Colonic mucosa (tissue), 4 donors: Measurements from ENCODE around the gene OR6S1. TPM values are rescaled to one million over a fixed set of nuclear protein-coding genes. Genes with fewer than 3 reads are reported as not detected.
"Not testable (repeated sequence)": the region's sequence is repeated elsewhere in the genome, so short reads cannot be mapped to it uniquely, and the experiment has no call there.

Source experiments
- DNase-seq: peaks from one replicate; pipeline ENCODE4 v3.0.0-alpha.2; 2020
- H3K27ac ChIP-seq: fragments of 200-600 bp; one replicate; pipeline ENCODE4 v1.8.0; 2021
- H3K27me3 ChIP-seq: fragments of 200-600 bp; one replicate; pipeline ENCODE4 v1.8.0; 2021
- H3K36me3 ChIP-seq: fragments of 200-600 bp; one replicate; pipeline ENCODE4 v1.8.0; 2021
- H3K4me1 ChIP-seq: fragments of 200-600 bp; one replicate; pipeline ENCODE4 v1.8.0; 2021; ENCODE audit warnings: mild to moderate bottlenecking
- H3K4me3 ChIP-seq: fragments of 200-600 bp; one replicate; pipeline ENCODE4 v1.8.0; 2021
- H3K9ac ChIP-seq, 2 donors: one replicate each; pipeline ENCODE4 v1.7.0; 2013; ENCODE audit warnings: control low read depth in 2 of 2, low read depth in 2 of 2, low read length in 2 of 2
- H3K9me3 ChIP-seq: fragments of 200-600 bp; one replicate; pipeline ENCODE4 v1.8.0; 2021
- intact Hi-C: fragments of 100-400 bp; cut with DNase I; formaldehyde crosslinking; loops from one replicate; pipeline ENCODE4 v1.14.1; 2022
- total RNA-seq, 2 donors: library from RNA; stranded (reverse); fragmentation: NEBNext Ultra II Directional in 1 of 2; extraction: Animal tissue kit (Norgen Biotek cat#: 25700) in 1 of 2; gene quantifications; one replicate each; pipeline ENCODE4 v1.2.1, GENCODE V29; 2021
- TF ChIP-seq, protein P1 (sequence below): fragments of 200-600 bp; IDR thresholded peaks from one replicate; pipeline ENCODE4 v1.8.0; 2022; ENCODE audit warnings: antibody characterized with exemption, mild to moderate bottlenecking
- donor health status: healthy.
- donor health status: DM: no; HTN: no; CAD: no.
- donor health status: DM: no; HTN: no; CAD: no.

Gene OR6S1
- total RNA-seq, 2 donors from 2014 or later = not detected

DNA sequence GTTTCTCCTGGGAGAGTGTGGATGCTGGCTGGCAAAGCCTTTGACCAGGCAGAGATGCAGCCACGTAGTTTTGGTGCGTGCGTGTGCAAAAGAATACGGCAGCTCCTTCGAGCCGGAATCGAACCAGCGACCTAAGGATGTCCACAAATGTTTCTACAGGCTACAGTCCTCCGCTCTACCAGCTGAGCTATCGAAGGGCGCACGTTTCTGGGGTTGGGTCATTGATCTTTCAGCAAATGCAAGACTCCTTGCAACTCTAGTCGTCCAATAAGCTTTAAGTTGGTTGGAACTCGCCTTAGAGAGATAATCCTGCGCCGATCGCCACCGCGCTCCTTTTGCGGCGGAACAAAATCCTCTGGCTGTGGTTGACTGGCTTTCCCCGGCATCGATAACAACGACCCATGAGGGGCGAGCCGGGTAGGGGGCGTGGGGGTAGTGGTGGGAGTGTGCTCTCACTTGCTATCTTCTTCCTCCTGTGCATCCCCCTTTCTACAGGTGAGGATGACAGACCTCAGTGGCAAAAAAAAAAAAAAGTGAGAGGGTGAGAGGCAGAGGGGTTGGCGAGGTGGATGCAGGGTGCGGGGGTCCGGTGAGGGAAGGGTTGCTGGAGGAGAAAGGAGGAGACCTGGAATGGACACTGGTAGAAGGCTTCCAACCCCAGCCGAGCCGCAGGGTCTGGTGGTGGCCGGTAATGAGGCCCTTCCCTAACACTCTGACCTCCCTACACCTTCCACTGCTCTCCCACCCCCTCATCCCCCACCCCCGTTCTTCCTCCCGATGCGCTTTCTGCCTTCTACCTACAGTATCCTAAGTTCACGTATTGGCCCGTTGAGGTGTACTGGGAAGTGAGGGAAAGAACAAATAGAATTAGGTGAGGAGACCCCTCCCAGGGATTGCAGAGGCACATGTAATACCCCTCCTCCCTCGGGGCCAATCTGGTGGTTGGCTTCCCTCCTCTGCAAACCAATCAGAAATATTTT, 11.8 kb upstream of the OR6S1 start:
- intact Hi-C loops = no loop called here
- H3K27me3 ChIP-seq = peaks cover 29% of the 10 kb centered on the region
- H3K9me3 ChIP-seq = no peaks in the 10 kb centered on the region
- H3K9ac ChIP-seq = no peak overlapping the region
- no peaks in the 10 kb centered on the region for H3K4me1 ChIP-seq
- TF ChIP-seq, protein P1, sequence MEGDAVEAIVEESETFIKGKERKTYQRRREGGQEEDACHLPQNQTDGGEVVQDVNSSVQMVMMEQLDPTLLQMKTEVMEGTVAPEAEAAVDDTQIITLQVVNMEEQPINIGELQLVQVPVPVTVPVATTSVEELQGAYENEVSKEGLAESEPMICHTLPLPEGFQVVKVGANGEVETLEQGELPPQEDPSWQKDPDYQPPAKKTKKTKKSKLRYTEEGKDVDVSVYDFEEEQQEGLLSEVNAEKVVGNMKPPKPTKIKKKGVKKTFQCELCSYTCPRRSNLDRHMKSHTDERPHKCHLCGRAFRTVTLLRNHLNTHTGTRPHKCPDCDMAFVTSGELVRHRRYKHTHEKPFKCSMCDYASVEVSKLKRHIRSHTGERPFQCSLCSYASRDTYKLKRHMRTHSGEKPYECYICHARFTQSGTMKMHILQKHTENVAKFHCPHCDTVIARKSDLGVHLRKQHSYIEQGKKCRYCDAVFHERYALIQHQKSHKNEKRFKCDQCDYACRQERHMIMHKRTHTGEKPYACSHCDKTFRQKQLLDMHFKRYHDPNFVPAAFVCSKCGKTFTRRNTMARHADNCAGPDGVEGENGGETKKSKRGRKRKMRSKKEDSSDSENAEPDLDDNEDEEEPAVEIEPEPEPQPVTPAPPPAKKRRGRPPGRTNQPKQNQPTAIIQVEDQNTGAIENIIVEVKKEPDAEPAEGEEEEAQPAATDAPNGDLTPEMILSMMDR = no peak
- H3K27ac ChIP-seq = no peak overlapping the region
- peak; percentile 49 for DNase-seq
- no peak overlapping the region for H3K4me3 ChIP-seq
- no peaks in the 10 kb centered on the region for H3K36me3 ChIP-seq

DNA sequence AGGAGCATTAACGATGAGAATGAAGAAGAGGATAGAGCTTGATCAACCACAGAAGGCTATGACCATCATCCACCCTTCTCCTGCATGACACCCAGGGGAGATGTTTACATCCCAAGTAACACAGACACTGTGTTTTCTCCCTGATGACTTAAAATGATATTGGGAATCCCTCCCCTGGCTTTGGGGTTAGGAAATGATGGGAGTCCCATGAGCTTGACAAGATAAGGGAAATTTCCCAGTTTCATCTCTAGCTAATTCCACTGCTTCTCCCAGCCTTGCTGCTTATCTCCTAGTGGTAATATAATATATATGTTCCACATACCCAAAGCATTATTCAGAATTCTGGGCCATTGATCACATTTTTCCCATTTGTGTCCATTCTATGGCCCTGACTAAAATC, 4.0 kb upstream of the OR6S1 start:
- H3K27ac ChIP-seq = no peak overlapping the region
- TF ChIP-seq, protein P1 = no peak
- H3K27me3 ChIP-seq = no peaks in the 10 kb centered on the region
- no peak overlapping the region for H3K4me3 ChIP-seq
- no peaks in the 10 kb centered on the region for H3K4me1 ChIP-seq
- intact Hi-C loops = no loop called here
- H3K36me3 ChIP-seq = no peaks in the 10 kb centered on the region
- no peak for DNase-seq
- no peaks in the 10 kb centered on the region for H3K9me3 ChIP-seq
- H3K9ac ChIP-seq = no peak overlapping the region

DNA sequence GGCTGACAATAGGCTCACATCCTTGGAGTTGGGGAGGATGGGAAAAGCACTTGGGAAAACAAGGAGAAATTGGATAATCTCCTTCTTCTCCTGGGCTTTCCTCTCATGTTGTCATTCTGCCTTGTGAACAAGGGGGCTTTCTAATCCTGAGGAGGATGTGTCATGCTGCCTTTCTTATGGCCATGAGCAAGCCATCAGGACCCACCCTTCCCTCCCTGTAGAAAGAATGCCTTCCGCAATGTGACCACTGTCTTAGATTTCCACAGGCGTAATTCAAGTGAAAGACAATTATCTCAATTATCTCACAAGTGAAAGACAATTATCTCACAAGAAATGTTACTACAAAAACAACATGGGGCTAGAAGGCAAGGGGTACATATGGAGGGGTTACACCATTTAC, 3.0 kb upstream of the OR6S1 start:
- no peak for DNase-seq
- no peak overlapping the region for H3K4me3 ChIP-seq
- TF ChIP-seq, protein P1 = no peak
- intact Hi-C loops = no loop called here
- H3K9me3 ChIP-seq = no peaks in the 10 kb centered on the region
- no peaks in the 10 kb centered on the region for H3K36me3 ChIP-seq
- no peak overlapping the region for H3K27ac ChIP-seq
- no peak overlapping the region for H3K9ac ChIP-seq
- H3K4me1 ChIP-seq = no peaks in the 10 kb centered on the region
- no peaks in the 10 kb centered on the region for H3K27me3 ChIP-seq

DNA sequence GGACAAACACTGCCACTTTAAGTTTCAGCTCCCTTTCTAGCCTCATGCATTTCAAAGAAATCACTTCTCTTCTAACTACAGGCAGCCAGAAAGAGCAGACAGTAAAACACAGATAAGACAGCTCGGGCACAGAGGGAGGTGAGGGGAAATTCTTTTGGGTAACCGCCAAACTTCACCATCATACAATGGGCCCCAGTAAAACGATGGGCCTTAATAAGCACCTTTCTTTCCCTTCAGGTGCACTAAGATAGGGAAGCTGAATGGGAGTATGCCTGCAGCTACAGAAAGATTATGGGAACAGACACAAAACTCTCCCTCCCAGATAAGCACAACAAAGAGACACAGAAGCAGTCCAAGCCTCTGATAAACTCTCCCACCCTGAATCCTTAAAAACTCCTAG, 1.3 kb upstream of the OR6S1 start:
- H3K27me3 ChIP-seq, DNase-seq, intact Hi-C loops, H3K9ac ChIP-seq, H3K27ac ChIP-seq, H3K4me3 ChIP-seq, H3K9me3 ChIP-seq, H3K36me3 ChIP-seq, H3K4me1 ChIP-seq: not testable (repeated sequence)

DNA sequence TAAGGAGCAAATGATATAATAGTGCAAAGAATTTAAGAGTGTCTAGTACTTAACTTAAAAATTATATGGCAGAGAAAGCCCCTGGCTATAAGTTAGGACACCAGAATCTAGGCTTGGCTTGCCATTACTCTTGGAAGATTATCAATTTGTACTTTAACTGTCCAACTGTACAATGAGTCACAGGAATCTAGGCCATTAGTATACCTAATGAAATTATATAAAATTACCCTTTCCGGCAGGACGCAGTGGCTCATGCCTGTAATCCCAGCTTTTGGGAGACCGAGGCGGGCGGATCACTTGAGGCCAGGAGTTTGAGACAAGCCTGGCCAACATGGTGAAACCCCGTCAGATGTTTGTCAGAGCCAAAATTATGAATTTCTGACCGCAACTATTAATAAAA, 691 bp upstream of the OR6S1 start:
- Histone ChIP-seq H3K4me1 (no peaks in the 10 kb centered on the region), H3K27ac (no peak overlapping the region), H3K4me3 (no peak overlapping the region), H3K9me3 (no peaks in the 10 kb centered on the region), H3K9ac (no peak overlapping the region), H3K27me3 (no peaks in the 10 kb centered on the region), H3K36me3 (no peaks in the 10 kb centered on the region)
- TF ChIP-seq, protein P1 = no peak
- DNase-seq = no peak
- intact Hi-C loops = no loop called here
